Muscle of arm (tissue), 12 donors: ENCODE results near the gene BAHD1. TPM values are rescaled to one million over a fixed set of nuclear protein-coding genes. Genes with fewer than 3 reads are reported as not detected.
"Not testable (repeated sequence)": the region's sequence is repeated elsewhere in the genome, so short reads cannot be mapped to it uniquely, and the experiment has no call there.

Experiments
- DNase-seq: peaks from one replicate; pipeline ENCODE4 v3.0.0-alpha.2; 2013
- polyA plus RNA-seq, 12 donors: library from polyadenylated mRNA; unstranded; fragments of 120-200 nt; gene quantifications; one replicate each; pipeline ENCODE4 v1.2.1, GENCODE V29; 2013; ENCODE audit not compliant: insufficient read length in 12 of 12

BAHD1 gene
- polyA plus RNA-seq, 12 donors = 14.7 to 30.8 (median 20.5) TPM; not detected in 1

- no peak for DNase-seq
Observed at GRCh38 chr15:40443846-40444245, 3.1 kb downstream of the BAHD1 start.

- no peak for DNase-seq
Observed at GRCh38 chr15:40444736-40445135, 4.0 kb downstream of the BAHD1 start.

- DNase-seq = no peak
Observed at GRCh38 chr15:40445421-40445922, 4.7 kb downstream of the BAHD1 start.

DNA sequence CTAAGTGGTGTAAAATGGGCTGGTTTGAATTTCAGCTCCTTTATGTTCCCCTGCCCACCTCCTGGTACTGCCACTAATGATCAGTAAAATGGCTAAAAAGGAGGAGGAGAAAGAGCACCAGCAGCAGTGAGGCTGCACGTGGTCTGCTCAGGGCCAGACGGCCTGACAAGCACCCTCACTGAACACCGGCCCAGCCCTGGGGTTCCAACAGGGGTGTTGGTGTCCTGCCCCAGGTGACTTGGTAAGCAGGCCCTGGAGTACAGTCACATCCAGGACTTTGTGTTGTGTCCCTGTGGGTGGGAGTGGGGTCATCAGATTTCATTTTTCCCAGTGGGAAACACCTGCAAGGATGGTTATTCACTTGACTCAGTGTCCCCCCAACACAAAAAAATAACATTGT is 5.4 kb downstream of the BAHD1 start:
- DNase-seq = no peak

DNA sequence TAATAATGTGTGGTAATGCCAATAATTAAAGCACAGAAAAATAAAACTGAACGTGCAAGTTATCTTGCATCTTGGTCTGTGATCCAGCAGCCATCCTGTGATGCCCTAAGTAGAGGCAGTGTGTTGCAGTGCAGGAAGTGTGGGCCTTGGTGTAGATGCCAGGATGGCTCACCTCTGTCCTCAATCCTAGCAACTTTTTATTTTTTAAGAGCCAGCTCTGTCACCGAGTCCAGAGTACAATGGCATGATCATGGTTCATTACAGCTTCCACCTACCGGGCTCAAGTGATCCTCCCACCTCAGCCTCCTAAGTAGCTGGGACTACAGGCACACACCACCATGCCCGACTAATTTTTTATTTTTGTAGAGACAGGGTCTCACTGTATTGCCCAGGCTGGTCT is 7.6 kb downstream of the BAHD1 start:
- DNase-seq = no peak

- DNase-seq = no peak
Observed at GRCh38 chr15:40449275-40449674, 8.5 kb downstream of the BAHD1 start.

DNA sequence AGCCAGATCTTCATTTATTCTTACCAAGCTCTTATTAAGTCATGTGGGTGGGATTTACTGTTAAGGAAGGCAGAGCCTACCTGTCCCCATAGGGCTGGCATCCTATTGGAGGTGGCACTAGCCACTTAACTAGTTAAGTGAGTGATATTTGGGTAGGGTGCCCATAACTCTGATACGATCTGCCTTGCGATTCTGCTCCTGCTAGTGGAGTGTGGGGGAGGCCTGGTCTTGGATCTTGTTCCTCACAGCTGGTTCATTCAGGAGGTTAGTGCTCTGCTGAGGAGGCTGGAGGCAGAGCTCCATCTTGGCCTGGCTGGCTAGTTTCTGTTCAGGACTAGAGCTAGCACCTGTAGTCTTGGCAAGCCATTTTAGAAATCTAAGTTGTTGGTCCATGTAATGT is 9.3 kb downstream of the BAHD1 start:
- no peak for DNase-seq

DNA sequence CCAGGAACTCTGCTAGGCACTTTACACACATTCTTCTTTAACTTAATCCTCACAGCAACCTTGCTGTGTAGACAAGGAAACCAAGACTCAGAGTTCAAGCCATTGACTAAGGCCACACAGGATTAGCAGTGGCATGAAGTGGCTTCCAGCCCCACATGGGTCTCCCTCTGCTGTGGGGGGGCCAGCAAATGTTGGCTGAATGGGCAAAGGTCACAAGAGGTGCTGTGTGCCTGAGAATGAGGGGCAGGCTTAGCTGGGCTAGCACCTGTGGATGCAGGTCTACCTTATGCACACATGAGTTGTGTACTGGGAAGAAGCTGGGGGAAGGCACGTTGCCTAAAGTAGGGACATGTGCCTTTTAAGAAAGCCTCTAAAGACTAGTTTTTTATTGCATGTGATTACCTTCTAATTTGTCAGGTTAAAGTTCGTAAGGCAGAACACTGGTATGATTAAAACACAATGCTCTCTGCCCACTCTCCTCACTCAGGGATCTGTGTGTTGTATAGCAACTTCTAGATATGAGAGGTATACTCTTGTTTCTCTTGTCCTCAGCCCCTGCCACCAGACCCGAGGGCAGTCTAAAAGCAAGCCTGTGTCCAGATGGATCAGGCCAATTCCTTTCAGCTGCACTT is 10.9 kb downstream of the BAHD1 start:
- no peak for DNase-seq

- no peak for DNase-seq
Observed at GRCh38 chr15:40452296-40453090, 11.7 kb downstream of the BAHD1 start.

DNA sequence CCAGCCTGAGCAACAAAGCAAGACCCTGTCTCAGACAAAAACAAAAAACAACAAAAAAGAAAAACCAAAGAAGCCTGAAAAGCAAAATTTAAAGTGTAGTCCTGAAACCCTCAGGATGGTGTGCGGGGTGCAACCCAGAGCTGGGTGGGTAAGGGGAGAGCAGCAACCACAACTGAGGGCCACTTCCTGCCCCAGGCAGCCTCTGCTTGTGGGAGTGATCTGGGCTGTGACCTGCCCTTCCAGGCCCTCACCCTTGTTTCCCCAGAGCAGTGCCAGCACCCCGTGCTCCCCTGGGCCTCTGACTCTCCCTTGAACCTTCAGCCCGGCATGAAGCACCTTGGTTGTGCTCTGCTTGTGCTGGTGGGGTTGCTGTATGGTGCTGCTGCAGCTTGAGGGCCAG is 13.2 kb downstream of the BAHD1 start:
- not testable (repeated sequence) for DNase-seq

DNA sequence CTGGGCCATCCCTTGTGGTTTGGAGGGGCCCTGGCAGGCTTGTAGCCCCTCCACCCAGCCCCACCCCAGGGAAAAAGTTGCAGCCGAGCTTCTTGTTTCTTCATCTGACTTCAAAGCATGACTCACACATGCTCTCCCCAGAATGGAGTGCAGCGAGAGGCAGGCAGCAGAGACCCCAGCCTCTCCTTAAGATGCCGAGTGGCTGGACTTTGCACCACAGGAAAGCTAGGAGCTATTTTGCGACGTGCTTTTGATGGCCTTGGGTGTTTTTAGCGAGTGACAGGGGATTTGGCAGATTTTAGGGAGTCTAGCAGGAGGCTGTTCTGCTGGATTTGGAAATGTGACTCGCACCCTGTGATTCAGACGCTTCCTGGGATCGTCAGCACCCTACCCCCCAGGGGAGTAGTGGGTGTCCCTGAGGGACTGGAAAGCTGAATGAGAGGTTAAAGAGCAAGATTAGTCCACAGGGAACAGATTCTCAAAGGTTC is 14.2 kb downstream of the BAHD1 start:
- DNase-seq = no peak

GRCh38 chr15:40456299-40456712 is 15.6 kb downstream of the BAHD1 start:
- DNase-seq = no peak

DNA sequence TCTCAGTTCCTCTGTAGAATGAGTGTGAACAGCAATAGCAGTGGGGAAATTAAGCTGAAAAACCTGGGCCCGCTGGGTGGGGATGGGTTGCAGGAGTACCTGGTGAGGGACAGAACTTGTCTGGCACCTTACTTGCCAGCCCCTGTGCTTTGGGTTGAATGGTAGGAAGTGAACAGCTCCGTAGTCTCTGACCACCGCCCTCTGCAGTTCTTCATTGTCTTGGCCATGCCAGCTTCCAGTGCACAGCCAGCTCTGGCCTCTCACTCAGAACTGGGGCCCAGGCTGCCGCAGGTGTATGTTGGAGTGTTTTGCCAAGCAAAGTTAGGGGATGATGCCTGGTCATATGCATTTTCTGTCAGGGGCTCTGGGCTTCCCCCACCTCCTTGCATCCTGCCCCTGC is 16.0 kb downstream of the BAHD1 start:
- no peak for DNase-seq

GRCh38 chr15:40458495-40459371 is 18.0 kb downstream of the BAHD1 start:
- no peak for DNase-seq

DNA sequence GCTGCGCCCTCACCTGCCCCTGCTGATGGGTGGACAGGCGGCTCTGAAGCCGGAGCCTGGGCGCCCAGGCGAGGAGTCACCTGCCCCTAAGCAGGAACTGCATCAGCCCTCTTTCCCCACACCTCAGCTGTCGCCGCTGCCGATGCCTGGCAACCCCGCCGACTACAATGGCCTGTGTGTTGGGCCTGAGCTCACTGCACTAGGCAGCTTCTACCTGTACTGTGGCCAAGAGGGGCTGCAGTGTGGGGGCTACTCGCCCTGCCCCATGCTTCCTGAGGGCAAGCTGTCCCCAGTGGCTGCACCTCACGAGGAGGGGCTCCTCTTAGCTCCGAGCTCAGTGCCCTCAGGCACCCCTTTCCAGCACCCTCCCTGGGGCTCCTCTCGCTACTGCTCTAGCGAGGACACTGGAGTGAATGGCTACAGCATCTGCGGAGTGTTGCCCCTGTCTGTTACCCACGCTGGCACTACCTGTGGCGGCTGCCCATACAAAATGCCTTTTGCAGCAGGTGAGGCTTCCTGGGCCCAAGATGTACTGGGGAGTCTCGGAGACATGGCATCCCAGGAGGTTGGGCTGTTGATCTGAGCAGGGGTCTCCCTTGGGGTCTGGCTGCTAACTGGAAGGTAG is 18.8 kb downstream of the BAHD1 start:
- no peak for DNase-seq

- DNase-seq = no peak
Observed at GRCh38 chr15:40460404-40460803, 19.7 kb downstream of the BAHD1 start.

DNA sequence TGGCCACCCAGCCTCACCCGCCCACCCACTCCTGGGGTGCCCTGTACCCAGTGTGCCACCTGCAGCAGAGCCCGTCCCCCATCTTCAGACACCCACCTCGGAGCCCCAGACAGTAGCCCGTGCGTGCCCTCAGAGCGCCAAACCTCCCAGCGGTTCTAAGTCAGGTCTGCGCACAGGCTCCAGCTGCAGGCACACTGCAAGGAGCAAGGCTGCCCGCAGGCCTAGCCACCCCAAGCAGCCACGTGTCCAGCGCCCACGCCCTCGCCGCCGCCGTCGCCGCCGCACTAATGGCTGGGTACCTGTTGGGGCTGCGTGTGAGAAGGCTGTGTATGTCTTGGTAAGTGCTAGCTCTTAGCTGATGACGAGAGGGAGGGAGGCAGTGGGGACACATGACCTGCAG is 21.2 kb downstream of the BAHD1 start:
- no peak for DNase-seq

DNA sequence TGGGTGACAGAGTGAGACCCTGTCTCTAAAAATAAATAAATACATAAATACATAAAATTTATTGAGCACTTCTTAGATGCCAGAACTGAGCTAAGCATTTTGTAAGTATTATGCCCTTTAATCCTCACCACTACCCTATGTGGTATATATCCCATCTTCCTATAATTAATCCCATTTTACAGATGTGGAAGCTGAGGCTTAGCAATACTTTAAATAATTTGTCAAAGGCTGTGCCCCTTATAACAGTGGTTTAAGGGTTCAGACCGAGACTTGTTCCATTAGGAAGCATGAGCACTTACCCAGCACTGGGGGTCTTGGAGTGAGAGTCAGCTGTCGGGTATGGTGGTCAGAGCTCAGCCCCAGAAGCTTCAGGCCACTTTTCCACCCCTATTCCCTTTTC is 22.5 kb downstream of the BAHD1 start:
- DNase-seq = no peak

- no peak for DNase-seq
Observed at GRCh38 chr15:40463886-40464545, 23.3 kb downstream of the BAHD1 start.

DNA sequence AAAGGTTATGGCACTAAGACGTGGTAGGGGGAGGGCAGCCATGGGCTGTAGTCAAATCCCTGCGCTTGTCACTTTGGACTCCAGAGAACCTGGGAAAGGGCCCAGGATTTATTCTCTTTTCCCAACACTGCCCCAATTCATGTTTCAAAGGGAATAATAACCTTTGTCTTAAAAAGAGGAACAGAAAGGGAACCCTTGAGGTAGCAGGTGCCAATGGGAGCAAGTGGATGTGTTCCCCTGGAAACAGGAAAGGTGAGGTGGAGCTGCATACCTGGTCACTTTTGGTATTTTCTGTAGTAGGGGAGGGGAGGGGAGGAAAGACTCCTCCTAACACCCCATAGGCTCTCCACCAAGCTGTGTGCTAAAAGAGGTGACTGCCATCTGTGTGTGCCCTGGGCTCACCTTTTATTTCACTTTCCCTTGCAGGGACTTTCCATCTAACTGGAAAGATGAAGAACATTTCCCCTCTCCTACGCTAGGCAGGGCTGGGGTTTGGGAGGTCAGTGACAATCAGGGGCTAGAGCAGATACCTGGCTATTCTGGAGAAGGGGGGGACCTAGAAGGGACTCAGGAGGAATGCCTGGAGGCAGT is 23.9 kb downstream of the BAHD1 start:
- no peak for DNase-seq

DNA sequence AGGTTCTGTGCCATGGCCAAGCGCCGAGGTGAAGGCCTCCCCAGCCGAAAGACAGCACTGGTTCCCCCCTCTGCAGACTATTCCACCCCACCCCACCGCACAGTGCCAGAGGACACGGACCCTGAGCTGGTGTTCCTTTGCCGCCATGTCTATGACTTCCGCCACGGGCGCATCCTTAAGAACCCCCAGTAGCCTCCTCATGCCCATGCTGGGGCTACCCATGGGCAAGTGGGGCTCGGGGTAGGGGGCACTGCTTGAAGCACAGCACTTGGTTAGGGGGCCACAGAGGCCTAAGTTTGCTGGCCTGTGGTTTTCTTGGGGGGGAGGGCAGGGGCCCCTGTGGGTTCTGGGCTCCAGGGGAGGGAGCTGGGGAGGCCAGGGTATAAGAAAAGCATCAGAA is 25.2 kb downstream of the BAHD1 start:
- DNase-seq = no peak
